ENCODE results near the gene MIER2.
"Not testable (repeated sequence)": the region's sequence is repeated elsewhere in the genome, so short reads cannot be mapped to it uniquely, and the experiment has no call there.

The MIER2 gene

GRCh38 chr19:262125-262524 is 82.5 kb downstream of the MIER2 start:
- in situ Hi-C loops (cut with HindIII; ENCODE audit: low sequenced_read_pairs), result no loop called here

GRCh38 chr19:256804-257203 is 87.8 kb downstream of the MIER2 start:
- in situ Hi-C loops (cut with HindIII; ENCODE audit: low sequenced_read_pairs), result not testable (repeated sequence)

All from DLD1 (cell line).